ENCODE results near the gene NRXN3.

The NRXN3 gene

DNA sequence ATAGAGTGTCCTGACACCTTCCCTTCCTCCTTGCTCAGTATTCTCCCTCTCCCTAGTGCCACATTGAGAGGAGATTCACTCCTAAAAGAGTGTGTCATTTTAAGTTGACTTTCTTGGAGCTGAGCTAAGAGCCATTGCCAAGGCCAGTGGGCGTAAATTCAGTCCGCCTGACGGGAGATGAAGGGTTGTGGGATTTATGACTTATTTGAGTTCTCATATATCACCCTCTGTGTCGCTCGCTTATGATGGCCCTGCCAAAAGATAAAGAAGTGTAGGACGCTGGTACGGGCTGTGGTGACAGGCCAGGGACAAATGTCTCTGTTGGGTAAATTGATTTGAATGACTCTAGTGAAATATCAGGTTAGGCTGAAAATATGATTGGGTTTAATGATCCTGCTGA lies 867.4 kb downstream of the NRXN3 start:
- no peak for DNase-seq

GRCh38 chr14:79040790-79041189 lies 870.6 kb downstream of the NRXN3 start:
- DNase-seq = no peak

DNA sequence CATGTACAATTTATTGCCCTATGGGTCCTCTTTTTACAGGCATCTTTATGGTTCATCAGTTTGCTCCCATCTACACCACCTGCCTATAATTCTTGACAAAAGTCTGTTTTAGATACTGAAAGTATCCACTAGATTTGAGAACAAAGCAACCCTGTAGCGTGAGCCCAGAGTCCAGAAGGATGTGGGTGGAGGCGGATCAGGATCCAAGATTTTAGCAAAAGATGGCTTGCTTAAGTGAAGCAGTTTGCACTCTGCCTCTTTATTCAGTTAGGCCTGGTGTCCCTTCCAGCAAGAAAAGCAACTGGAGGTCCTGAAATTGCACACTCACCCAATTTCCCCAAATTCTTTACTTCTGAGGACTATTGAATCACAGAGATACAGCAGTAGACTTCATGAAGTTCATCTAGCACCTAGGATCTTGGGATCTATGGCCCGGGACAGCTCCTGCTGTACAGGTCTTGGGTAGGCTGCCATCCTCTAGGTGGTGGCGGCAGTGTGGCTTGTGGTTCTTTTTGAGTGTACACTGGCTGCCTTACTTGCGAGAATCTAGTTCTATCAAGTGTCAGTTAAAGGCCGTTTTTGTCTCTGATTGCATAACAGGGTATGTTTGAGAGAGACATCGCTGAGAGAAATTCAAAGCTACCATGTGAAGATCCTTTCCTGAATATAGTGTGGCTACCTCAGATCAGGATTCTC lies 873.2 kb downstream of the NRXN3 start:
- no peak for DNase-seq

GRCh38 chr14:79044894-79045624 lies 874.9 kb downstream of the NRXN3 start:
- no peak for DNase-seq

GRCh38 chr14:79050787-79051727 lies 880.9 kb downstream of the NRXN3 start:
- no peak for DNase-seq

GRCh38 chr14:79051742-79052141 lies 881.6 kb downstream of the NRXN3 start:
- no peak for DNase-seq

- DNase-seq = no peak
Observed at GRCh38 chr14:79056879-79057278, 886.7 kb downstream of the NRXN3 start.

GRCh38 chr14:79057333-79057732 lies 887.2 kb downstream of the NRXN3 start:
- no peak for DNase-seq

DNA sequence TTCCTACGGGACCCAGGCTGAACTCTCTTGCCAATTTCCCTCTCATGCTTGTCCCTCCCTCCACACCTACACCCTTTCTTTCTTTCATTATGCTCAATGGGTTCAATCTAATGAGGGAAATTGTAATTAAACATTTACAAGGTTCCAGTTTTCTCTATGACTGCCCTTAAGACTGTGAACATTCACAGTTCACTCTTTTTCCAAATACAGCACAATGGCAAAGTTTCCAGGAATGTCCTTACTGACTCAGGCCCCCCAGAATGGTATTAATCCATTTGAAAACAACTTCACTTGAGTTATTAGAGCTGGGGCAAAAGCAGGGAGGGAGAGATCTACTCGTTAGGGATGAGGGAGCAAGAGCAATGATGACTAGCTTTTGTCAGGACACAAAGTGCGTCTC lies 892.1 kb downstream of the NRXN3 start:
- no peak for DNase-seq

DNA sequence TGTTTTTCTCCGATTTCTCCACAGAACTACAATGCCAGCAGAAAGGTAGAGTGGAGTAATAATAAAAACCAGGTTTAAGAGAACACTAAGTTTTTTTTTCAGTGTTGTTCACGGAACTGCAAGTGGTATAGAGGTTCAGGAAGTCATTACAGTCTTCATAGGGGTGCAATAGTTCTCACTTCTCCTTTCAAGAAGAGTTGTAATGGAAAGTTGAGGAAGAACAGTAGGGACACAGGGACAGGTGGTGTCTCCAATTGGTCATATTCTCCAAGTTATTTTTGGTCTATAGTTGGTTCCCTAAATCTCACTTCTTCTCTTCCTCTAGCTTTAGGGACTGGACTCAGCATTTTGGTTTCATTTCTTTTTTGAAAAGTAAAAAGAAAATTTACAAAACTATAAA lies 894.0 kb downstream of the NRXN3 start:
- no peak for DNase-seq

DNA sequence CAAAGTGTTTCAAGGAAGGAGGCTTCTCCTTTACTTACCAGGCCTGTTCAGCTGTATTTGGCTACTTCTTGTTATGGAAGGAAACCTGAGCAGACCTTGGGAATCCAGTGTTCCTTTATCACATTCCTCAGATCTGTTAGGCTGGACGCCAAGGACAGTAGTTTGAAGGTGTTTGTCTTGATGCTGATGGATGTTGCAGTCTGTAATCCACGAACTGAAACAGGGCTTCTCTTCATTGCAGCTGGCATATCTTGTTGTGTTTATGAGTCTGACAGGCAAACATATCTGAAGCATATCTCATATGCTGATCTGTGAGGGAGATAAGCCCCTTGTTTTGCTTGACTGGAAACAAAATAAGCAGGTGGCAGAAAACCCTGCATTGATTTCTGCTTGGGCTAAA lies 904.3 kb downstream of the NRXN3 start:
- no peak for DNase-seq

- DNase-seq = no peak
Observed at GRCh38 chr14:79076428-79076827, 906.3 kb downstream of the NRXN3 start.

DNA sequence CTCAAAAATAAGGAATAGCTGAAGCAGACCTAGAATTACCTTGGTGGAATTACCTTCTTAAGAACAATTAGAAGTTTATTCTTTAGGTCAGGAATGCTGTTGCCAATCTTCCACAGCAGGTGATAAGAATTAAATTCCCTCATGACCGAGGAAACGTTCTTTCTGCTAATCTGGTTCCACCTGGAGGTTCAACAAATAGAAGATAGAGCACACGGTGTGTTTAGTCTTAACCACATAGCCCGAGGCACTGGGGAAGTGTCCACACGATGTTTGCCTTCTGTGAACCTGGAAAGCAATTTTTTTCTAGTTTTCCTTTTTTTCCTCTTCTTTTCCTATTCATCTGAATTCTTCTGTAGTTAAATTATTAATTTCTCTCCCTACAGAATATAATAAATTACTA lies 906.9 kb downstream of the NRXN3 start:
- no peak for DNase-seq

DNA sequence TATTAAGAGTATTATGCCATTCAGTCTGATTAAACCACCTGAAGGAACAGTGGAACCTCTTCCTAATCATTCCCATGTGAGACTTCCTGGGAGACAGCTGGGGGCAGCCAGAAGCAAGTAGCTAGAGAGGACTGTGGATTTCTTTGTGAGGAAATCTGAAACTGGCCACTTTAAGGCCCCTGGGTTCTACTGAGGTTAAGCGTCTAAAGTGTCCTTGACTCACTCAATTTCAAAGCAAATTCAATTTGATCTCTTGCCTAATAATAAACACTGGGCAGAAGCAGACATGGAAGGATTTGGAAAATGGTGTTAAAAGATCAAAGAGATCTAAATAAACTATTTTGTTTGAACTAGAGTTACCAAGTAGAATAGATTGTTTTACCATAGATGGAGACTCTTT lies 909.9 kb downstream of the NRXN3 start:
- DNase-seq = no peak

DNA sequence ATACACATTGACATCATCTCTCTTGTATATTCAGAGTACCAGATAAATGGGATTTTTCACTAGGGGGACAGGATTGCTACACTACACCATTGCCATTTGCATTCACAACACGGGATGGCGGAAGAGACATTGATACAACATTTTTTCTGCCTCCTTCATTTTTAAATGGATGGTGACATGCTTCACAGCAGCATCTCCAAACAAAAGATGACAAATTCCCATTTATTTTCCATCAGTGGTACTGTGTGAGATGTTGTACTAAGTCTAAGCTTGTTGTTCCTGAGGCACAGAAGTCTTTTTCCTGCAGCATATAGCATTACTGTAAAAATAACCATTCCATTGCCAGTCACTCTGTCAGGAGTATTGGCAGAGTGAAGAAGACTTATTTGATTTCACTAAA lies 912.7 kb downstream of the NRXN3 start:
- DNase-seq = no peak

GRCh38 chr14:79083356-79083755 lies 913.2 kb downstream of the NRXN3 start:
- no peak for DNase-seq

GRCh38 chr14:79084861-79085260 lies 914.7 kb downstream of the NRXN3 start:
- no peak for DNase-seq

GRCh38 chr14:79089576-79089975 lies 919.4 kb downstream of the NRXN3 start:
- no peak for DNase-seq

DNA sequence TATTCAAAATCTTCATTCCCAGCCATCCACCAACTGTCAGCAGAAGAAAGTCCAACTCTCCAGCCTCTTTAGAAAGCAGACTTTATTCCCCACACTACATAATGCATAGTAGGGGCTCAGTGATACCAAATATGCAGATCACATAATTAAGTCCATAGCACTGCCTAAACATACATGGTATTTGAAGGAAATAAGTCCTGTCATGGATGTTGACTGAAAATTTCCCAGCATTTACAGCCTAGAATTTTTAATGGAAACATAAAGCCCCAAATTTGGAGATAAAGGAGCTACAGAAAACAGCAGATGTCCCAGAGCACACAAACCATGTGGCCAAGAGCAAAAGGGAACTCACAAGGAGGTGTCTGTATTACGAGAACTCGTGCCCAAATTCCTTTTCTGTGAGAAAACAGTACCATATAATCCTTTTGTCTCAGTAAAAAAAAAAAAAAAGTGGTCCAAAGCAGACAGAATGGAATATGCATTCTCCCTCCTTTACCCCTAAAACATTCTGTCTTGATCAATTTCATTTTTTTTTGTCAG lies 920.5 kb downstream of the NRXN3 start:
- DNase-seq = no peak

GRCh38 chr14:79091381-79091963 lies 921.3 kb downstream of the NRXN3 start:
- DNase-seq = no peak

- no peak for DNase-seq
Observed at GRCh38 chr14:79093531-79093930, 923.4 kb downstream of the NRXN3 start.

DNA sequence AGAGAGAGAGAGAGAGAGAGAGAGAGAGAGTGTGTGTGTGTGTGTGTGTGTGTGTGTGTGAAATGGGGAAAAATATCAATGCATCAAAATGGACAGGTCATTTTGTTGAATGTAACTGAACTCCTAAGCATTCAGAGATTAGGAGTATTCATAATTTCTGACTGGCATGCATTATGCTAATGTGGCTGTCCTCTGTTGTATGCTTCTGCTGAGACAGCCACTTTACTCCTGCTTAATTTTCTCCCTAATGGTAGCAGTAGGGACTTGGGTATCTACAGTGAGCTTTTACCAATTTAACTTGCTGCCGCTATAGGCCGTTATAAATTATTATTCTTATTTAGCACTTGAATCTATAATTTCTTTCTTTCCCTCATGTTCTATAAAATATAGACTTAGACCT lies 924.8 kb downstream of the NRXN3 start:
- DNase-seq = no peak

DNA sequence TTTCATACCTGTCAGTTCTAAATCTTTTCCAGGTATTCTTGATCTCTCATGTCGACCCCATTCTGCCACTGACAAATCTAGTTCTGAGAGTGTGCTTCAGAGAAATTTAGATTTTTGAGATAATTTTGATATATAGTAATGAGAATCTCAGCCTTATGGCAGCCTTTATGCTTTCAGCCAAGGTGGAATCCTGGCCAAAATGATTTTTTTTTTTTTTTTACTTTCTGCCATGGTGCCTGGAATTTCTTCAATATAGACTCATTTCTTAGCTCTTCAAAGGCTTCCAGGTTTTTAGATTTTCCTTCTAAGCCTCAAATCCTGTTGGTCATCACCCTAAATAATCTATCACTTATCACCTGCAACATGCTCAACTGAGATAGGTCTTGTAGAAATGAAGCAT lies 926.6 kb downstream of the NRXN3 start:
- no peak for DNase-seq
